K562 (cell line): Measurements from ENCODE around the gene HSD17B3. TPM values are rescaled to one million over a fixed set of nuclear protein-coding genes. Genes with fewer than 3 reads are reported as not detected.
A peak's percentile ranks its signal among the peaks of the same experiment; 100 is the strongest.

Source experiments
- ATAC-seq: fragments of 200-7000 bp; cut with Tn5 transposase; 3 replicates; pipeline ENCODE4 v1.9.1; 2020; ENCODE audit warnings: moderate library complexity
- BruUV-seq: library from RNA; stranded (reverse); fragments of 400-500 nt; replicated peaks from 2 replicates; lab custom pipeline; 2021; lab: Mats Ljungman, UMichigan
- CTCF ChIA-PET: fragments of 300-600 bp; formaldehyde crosslinking; extraction: SDS; loops from one replicate; lab custom pipeline; 2021; ENCODE audit warnings: low intra/inter-chr PET ratio; lab: Yijun Ruan, JAX
- POLR2A ChIA-PET: fragments of 300-600, 350-650 bp; sonication (Branson Sonifier 250); formaldehyde crosslinking; extraction: SDS; loops from one replicate; lab custom pipeline; 2021; ENCODE audit warnings: antibody characterized with exemption, inconsistent platforms; lab: Yijun Ruan, JAX
- DNase-seq, 4 experiments: peaks; one replicate each; pipeline versions ENCODE4 v3.0.0 to v3.0.0-alpha.2; 2011 to 2018; ENCODE audit warnings: low spot score in 3 of 4, mixed read lengths in 3 of 4; ENCODE audit errors: extremely low read depth in 1 of 4
- FAIRE-seq: peaks from 2 replicates; lab custom pipeline; 2011; peaks lifted over from hg19 to GRCh38; lab: Jason Lieb, UNC
- H2AFZ ChIP-seq: 2 replicates; pipeline ENCODE4 v1.6.0; 2011; ENCODE audit warnings: low read depth, low read length, control low read depth, inconsistent platforms
- H3K27ac ChIP-seq: fragments of 200-600 bp; 3 replicates; pipeline ENCODE4 v1.8.0; 2011; ENCODE audit warnings: low read depth, mild to moderate bottlenecking, control low read depth, inconsistent platforms, low read length, moderate library complexity, mixed read lengths; ENCODE audit errors: extremely low read depth
- H3K27me3 ChIP-seq, 2 experiments: fragments of 300-600 bp in 1 of 2; 2 replicates in 1 of 2; 3 replicates in 1 of 2; pipeline versions ENCODE4 v1.6.0 to v1.8.0; 2011; ENCODE audit warnings: inconsistent platforms in 2 of 2, low read length in 2 of 2, mild to moderate bottlenecking in 1 of 2, mixed read lengths in 1 of 2, moderate library complexity in 1 of 2; ENCODE audit not compliant: control insufficient read depth in 2 of 2, insufficient read depth in 2 of 2
- H3K36me3 ChIP-seq: fragments of 300-600 bp; 3 replicates; pipeline ENCODE4 v1.8.0; 2011; ENCODE audit warnings: mild to moderate bottlenecking, low read length, inconsistent platforms; ENCODE audit not compliant: control insufficient read depth, insufficient read depth
- H3K4me1 ChIP-seq, 2 experiments: fragments of 200-600 bp in 1 of 2; replicated peaks in 1 of 2; 2 replicates in 1 of 2; 3 replicates in 1 of 2; pipeline versions ENCODE4 v1.5.1 to v1.8.0; 2011; ENCODE audit warnings: inconsistent platforms in 2 of 2, low read length in 2 of 2, mild to moderate bottlenecking in 1 of 2, mixed read lengths in 1 of 2, moderate library complexity in 1 of 2; ENCODE audit not compliant: control insufficient read depth in 2 of 2, insufficient read depth in 2 of 2
- H3K4me2 ChIP-seq: 2 replicates; pipeline ENCODE4 v1.6.1; 2011; ENCODE audit warnings: low read length, control low read depth, inconsistent platforms, mixed read lengths; ENCODE audit not compliant: insufficient read depth
- H3K4me3 ChIP-seq: fragments of 200-600 bp; sonication (generic), shearing (Covaris generic); 2 replicates; pipeline ENCODE4 v1.5.1; 2016; ENCODE audit warnings: control low read depth, inconsistent platforms
- H3K79me2 ChIP-seq: fragments of 200-600 bp; 3 replicates; pipeline ENCODE4 v1.8.0; 2011; ENCODE audit warnings: low read length, inconsistent platforms; ENCODE audit not compliant: control insufficient read depth, insufficient read depth
- H3K9ac ChIP-seq, 2 experiments: 2 replicates each; pipeline versions ENCODE4 v1.6.0 to v1.6.1; 2011; ENCODE audit warnings: low read depth in 2 of 2, low read length in 2 of 2, control low read depth in 1 of 2, inconsistent platforms in 1 of 2, mild to moderate bottlenecking in 1 of 2, mixed read lengths in 1 of 2; ENCODE audit not compliant: insufficient read depth in 1 of 2
- H3K9me1 ChIP-seq: one replicate; pipeline ENCODE4 v1.6.0; 2011; ENCODE audit warnings: inconsistent platforms, mild to moderate bottlenecking, low read length, moderate library complexity; ENCODE audit not compliant: control insufficient read depth, insufficient read depth
- H3K9me3 ChIP-seq: replicated peaks from 2 replicates; pipeline ENCODE4 v1.5.1; 2011; ENCODE audit warnings: low read depth, low read length, inconsistent platforms; ENCODE audit not compliant: control insufficient read depth, insufficient read depth
- H4K20me1 ChIP-seq: replicated peaks from 2 replicates; pipeline ENCODE4 v1.6.1; 2011; ENCODE audit warnings: low read length, inconsistent platforms, mixed read lengths; ENCODE audit not compliant: control insufficient read depth, insufficient read depth
- BDP1 ChIP-seq: IDR thresholded peaks from 3 replicates; pipeline ENCODE4 v1.6.1; 2011; ENCODE audit not compliant: insufficient read length, insufficient read depth
- HNRNPH1 ChIP-seq: fragments of 200-400 bp; formaldehyde crosslinking; optimal IDR thresholded peaks from 2 replicates; pipeline ENCODE3; 2017; ENCODE audit warnings: low read depth, mild to moderate bottlenecking, low read length, moderate library complexity
- PCBP1 ChIP-seq: fragments of 200-400 bp; formaldehyde crosslinking; IDR thresholded peaks from 2 replicates; pipeline ENCODE4 v1.6.1; 2018; ENCODE audit warnings: mild to moderate bottlenecking, low read depth, low read length; ENCODE audit not compliant: poor library complexity, severe bottlenecking
- SLC30A9 ChIP-seq: fragments of 250-450 bp; sonication (Bioruptor Pico); IDR thresholded peaks from 2 replicates; pipeline ENCODE4 v1.8.0; 2022; ENCODE audit warnings: mild to moderate bottlenecking, moderate library complexity
- SRSF9 ChIP-seq: fragments of 200-400 bp; formaldehyde crosslinking; IDR thresholded peaks from 2 replicates; pipeline ENCODE4 v1.6.1; 2017; ENCODE audit warnings: low read depth, low read length, borderline replicate concordance
- TEAD1 ChIP-seq, 2 experiments: fragments of 450-650 bp in 1 of 2; sonication (generic) in 1 of 2; formaldehyde crosslinking; IDR thresholded peaks; 2 replicates each; pipeline versions ENCODE4 v1.4.0 to v1.8.0; 2020 to 2022; ENCODE audit warnings: mild to moderate bottlenecking in 2 of 2, missing genetic modification reagents in 1 of 2
- ZNF232 ChIP-seq: sonication (generic); formaldehyde crosslinking; IDR thresholded peaks from 2 replicates; pipeline ENCODE4 v1.8.0; 2022; ENCODE audit warnings: mild to moderate bottlenecking, missing genetic modification reagents
- WGBS: fragments of 100-300 bp; shearing (Covaris generic); methylation state at CpG from one replicate; pipeline ENCODE4 v1.1.6; 2016; ENCODE audit warnings: low coverage, mixed read lengths; ENCODE audit not compliant: insufficient coverage; ENCODE audit errors: missing lambda C conversion rate; 5-methylcytosine and 5-hydroxymethylcytosine counted together
- in situ Hi-C: fragments of 300-500 bp; cut with MboI; formaldehyde crosslinking; loops from 4 replicates; pipeline ENCODE4 v1.15.0; 2018; ENCODE audit warnings: inconsistent platforms, mixed read lengths
- intact Hi-C: fragments of 100-400 bp; cut with micrococcal nuclease; formaldehyde crosslinking; loops from 2 replicates; pipeline ENCODE4 v1.14.2; 2022
- polyA plus RNA-seq, 8 experiments: library from polyadenylated mRNA; depleted of rRNA in 4 of 8; stranded (reverse) in 5 of 8; unstranded in 3 of 8; fragments of >200 nt; fragmentation: Nextera tagmentation in 2 of 8; fragmentation: Illumina TruSeq in 1 of 8; extraction: Ambion mirVana in 2 of 8; extraction: Trizol in 1 of 8; gene quantifications; 2 replicates each; pipeline versions ENCODE4 v1.2.1 to v1.2.3, GENCODE V29; 2011 to 2014; ENCODE audit warnings: inconsistent platforms in 1 of 8, missing spikeins in 1 of 8
- total RNA-seq, 7 experiments: library from RNA; depleted of rRNA in 6 of 7; stranded (reverse); fragments of >200 nt in 6 of 7; fragmentation: Illumina TruSeq in 2 of 7; extraction: Trizol in 2 of 7; gene quantifications; 2 replicates each; pipeline versions ENCODE4 v1.2.1 to v1.2.3, GENCODE V29; 2011 to 2021; ENCODE audit warnings: low replicate concordance in 1 of 7
- TF ChIP-seq, protein P1 (sequence below): fragments of 250-450 bp; sonication (Bioruptor Pico); IDR thresholded peaks from 2 replicates; pipeline ENCODE4 v1.4.0; 2020
- TF ChIP-seq, protein P2 (sequence below): fragments of 250-450 bp; sonication (Bioruptor Pico); IDR thresholded peaks from 2 replicates; pipeline ENCODE4 v1.8.0; 2022; ENCODE audit warnings: inconsistent platforms, mild to moderate bottlenecking, moderate library complexity, borderline replicate concordance

Gene HSD17B3
- total and polyA plus RNA-seq, 9 of the 15 experiments (the other 6 are each of a cell fraction or from before 2014, with no cell fraction given): not detected

DNA sequence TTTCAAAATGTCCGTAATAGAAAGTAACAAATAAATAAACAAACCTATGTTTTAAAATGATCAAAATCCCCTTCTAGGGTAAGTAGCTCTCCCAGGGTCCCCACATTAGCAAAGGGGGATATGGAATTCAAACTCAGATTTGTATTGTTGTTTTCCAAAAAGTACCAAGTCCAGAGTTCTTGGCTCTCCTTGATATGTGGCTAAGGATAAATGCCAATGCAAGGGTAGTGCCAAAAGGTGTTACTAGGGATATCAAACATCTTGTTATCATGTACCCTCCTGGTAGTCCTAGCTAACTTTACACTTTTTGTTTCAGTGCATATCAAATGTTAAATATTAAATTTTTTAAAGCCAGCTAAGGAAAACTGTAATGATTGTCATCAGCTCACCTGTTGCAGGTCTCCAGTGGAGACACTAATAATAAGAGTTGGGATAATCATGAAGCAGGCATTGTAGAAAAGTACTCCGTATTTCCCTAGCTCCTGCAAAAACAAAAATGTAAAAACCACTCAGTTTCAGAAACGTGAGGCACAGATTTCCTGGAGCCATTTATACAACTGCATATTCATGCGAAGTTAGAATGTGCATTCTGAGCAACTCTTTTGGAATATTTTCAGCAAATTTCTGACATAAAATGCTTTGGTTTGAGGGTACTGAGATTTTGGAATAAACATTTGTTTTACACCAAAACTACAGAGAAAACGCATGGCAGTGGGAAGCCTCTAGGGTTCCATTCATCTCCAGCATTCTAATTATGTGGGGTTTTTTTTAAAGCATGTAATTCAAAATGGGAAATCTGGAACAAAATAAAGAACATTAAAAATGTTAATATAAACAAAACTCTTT lies 41.8 kb upstream of the HSD17B3 start:
- Histone ChIP-seq H3K9me1 (no peaks in the 10 kb centered on the region), H4K20me1 (no peaks in the 10 kb centered on the region), H3K9ac (no peak overlapping the region), H3K36me3 (no peaks in the 10 kb centered on the region), H3K9me3 (no peaks in the 10 kb centered on the region; the same call in none of the 2 replicates), H2AFZ (peak overlapping the region; percentile 36; the same call in 1 of the 2 replicates), H3K4me3 (no peak overlapping the region), H3K79me2 (no peaks in the 10 kb centered on the region), H3K4me2 (no peak overlapping the region), H3K27ac (no peak overlapping the region; the same call in 2 of the 3 replicates), H3K27me3 (0 out of 5 replicates have a peak, but pooled peaks cover 0 to 5% of the 10 kb centered on the region in 2 experiments), H3K4me1 (peaks cover 5 to 17% of the 10 kb centered on the region in 2 experiments)
- ATAC-seq: no peak
- DNase-seq: no peak
- POLR2A ChIA-PET: interaction anchor here (0.6 to 1.0 kb wide), 2 partner anchors 24 to 131 kb away, joined by 3 to 4 read pairs; no protein-coding TSS in a partner anchor
- intact Hi-C loops: loop anchor here (5.0 kb wide), 1 partner anchor 74 kb away; the partner anchor contains the start of gene ZNF367
- CTCF ChIA-PET: no interaction called here
- WGBS: 58% methylated on average over 5 of the region's 5 CpGs
- in situ Hi-C loops: no loop called here
- FAIRE-seq: no peak
- no TSS peak for BruUV-seq
- TF ChIP-seq TEAD1 (CRISPR knock-in tag; IDR thresholded peaks at IDR 0.05) (no peak), BDP1 (no peak), SLC30A9 (CRISPR knock-in tag) (no peak), HNRNPH1 (no peak), ZNF232 (CRISPR knock-in tag) (no peak), PCBP1 (no peak), SRSF9 (no peak)
- TF ChIP-seq, protein P1, sequence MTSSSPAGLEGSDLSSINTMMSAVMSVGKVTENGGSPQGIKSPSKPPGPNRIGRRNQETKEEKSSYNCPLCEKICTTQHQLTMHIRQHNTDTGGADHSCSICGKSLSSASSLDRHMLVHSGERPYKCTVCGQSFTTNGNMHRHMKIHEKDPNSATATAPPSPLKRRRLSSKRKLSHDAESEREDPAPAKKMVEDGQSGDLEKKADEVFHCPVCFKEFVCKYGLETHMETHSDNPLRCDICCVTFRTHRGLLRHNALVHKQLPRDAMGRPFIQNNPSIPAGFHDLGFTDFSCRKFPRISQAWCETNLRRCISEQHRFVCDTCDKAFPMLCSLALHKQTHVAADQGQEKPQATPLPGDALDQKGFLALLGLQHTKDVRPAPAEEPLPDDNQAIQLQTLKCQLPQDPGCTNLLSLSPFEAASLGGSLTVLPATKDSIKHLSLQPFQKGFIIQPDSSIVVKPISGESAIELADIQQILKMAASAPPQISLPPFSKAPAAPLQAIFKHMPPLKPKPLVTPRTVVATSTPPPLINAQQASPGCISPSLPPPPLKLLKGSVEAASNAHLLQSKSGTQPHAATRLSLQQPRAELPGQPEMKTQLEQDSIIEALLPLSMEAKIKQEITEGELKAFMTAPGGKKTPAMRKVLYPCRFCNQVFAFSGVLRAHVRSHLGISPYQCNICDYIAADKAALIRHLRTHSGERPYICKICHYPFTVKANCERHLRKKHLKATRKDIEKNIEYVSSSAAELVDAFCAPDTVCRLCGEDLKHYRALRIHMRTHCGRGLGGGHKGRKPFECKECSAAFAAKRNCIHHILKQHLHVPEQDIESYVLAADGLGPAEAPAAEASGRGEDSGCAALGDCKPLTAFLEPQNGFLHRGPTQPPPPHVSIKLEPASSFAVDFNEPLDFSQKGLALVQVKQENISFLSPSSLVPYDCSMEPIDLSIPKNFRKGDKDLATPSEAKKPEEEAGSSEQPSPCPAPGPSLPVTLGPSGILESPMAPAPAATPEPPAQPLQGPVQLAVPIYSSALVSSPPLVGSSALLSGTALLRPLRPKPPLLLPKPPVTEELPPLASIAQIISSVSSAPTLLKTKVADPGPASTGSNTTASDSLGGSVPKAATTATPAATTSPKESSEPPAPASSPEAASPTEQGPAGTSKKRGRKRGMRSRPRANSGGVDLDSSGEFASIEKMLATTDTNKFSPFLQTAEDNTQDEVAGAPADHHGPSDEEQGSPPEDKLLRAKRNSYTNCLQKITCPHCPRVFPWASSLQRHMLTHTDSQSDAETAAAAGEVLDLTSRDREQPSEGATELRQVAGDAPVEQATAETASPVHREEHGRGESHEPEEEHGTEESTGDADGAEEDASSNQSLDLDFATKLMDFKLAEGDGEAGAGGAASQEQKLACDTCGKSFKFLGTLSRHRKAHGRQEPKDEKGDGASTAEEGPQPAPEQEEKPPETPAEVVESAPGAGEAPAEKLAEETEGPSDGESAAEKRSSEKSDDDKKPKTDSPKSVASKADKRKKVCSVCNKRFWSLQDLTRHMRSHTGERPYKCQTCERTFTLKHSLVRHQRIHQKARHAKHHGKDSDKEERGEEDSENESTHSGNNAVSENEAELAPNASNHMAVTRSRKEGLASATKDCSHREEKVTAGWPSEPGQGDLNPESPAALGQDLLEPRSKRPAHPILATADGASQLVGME (CRISPR knock-in tag): no peak
- TF ChIP-seq, protein P2, sequence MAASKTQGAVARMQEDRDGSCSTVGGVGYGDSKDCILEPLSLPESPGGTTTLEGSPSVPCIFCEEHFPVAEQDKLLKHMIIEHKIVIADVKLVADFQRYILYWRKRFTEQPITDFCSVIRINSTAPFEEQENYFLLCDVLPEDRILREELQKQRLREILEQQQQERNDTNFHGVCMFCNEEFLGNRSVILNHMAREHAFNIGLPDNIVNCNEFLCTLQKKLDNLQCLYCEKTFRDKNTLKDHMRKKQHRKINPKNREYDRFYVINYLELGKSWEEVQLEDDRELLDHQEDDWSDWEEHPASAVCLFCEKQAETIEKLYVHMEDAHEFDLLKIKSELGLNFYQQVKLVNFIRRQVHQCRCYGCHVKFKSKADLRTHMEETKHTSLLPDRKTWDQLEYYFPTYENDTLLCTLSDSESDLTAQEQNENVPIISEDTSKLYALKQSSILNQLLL (CRISPR knock-in tag): no peak
